Heart right ventricle (tissue), 16 donors: Measurements from ENCODE around the gene FYB1. TPM values are rescaled to one million over a fixed set of nuclear protein-coding genes. Genes with fewer than 3 reads are reported as not detected.

Experiments used
- ATAC-seq, 8 donors: fragments of 200-7000 bp; cut with Tn5 transposase; one replicate each; pipeline ENCODE4 v1.9.1; 2020; ENCODE audit warnings: mild to moderate bottlenecking in 8 of 8, moderate library complexity in 8 of 8, moderate number of reproducible peaks in 1 of 8
- DNase-seq, 2 donors: peaks; one replicate each; pipeline ENCODE4 v3.0.0-alpha.2; 2020
- H3K27ac ChIP-seq, 10 donors: fragments of 200-600 bp; sonication (generic) in 2 of 10; one replicate each; pipeline versions ENCODE4 v1.5.0 to v1.8.0; 2020 to 2022; ENCODE audit warnings: mild to moderate bottlenecking in 3 of 10
- H3K27me3 ChIP-seq, 7 donors: fragments of 200-600 bp; one replicate each; pipeline ENCODE4 v1.8.0; 2021 to 2022; ENCODE audit warnings: mild to moderate bottlenecking in 2 of 7
- H3K36me3 ChIP-seq, 9 donors: fragments of 200-600 bp; sonication (generic) in 1 of 9; one replicate each; pipeline versions ENCODE4 v1.5.0 to v1.8.0; 2020 to 2022; ENCODE audit warnings: mild to moderate bottlenecking in 2 of 9
- H3K4me1 ChIP-seq, 9 donors: fragments of 200-600 bp; sonication (generic) in 1 of 9; one replicate each; pipeline versions ENCODE4 v1.5.0 to v1.8.0; 2020 to 2022; ENCODE audit warnings: mild to moderate bottlenecking in 4 of 9
- H3K4me3 ChIP-seq, 10 donors: fragments of 200-600 bp; sonication (generic) in 2 of 10; one replicate each; pipeline versions ENCODE4 v1.5.0 to v1.8.0; 2020 to 2022; ENCODE audit warnings: mild to moderate bottlenecking in 7 of 10, moderate library complexity in 2 of 10
- H3K9me3 ChIP-seq, 11 donors: fragments of 200-600 bp in 10 of 11; sonication (generic) in 2 of 11; one replicate each; pipeline versions ENCODE4 v1.5.0 to v1.8.0; 2013 to 2022; ENCODE audit warnings: mild to moderate bottlenecking in 2 of 11, control low read depth in 1 of 11, moderate library complexity in 1 of 11
- WGBS, 2 donors: extraction: QIAGEN DNeasy Blood & Tissue Kit; methylation state at CpG; one replicate each; pipeline ENCODE4 v1.1.7; 2013; ENCODE audit warnings: inconsistent platforms in 1 of 2; 5-methylcytosine and 5-hydroxymethylcytosine counted together
- intact Hi-C, 10 donors: fragments of 100-400 bp; cut with DNase I; formaldehyde crosslinking; loops; one replicate each; pipeline versions ENCODE4 v1.11.1 to v1.14.2; 2022
- long read RNA-seq, 3 donors: library from polyadenylated mRNA; unstranded; transcript quantifications; one replicate each; pipeline ENCODE4 v2.0.0, GENCODE V29; 2020 to 2021
- polyA plus RNA-seq, 2 donors: library from polyadenylated mRNA; stranded (reverse); fragments of 200-250 nt; gene quantifications; one replicate each; pipeline ENCODE4 v1.2.3, GENCODE V29; 2013
- total RNA-seq, 10 donors: library from RNA; stranded (reverse); fragmentation: NEBNext Ultra II Directional in 3 of 10; extraction: Animal tissue kit (Norgen Biotek cat#: 25700) in 3 of 10; gene quantifications; one replicate each; pipeline versions ENCODE4 v1.2.1 to v1.2.4, GENCODE V29; 2021 to 2023
- TF ChIP-seq, protein P1 (sequence below), 9 donors: fragments of 200-600 bp; sonication (generic) in 2 of 9; IDR thresholded peaks; one replicate each; pipeline versions ENCODE4 v1.5.0 to v1.8.0; 2021 to 2022; ENCODE audit warnings: antibody characterized with exemption in 9 of 9, mild to moderate bottlenecking in 5 of 9, moderate library complexity in 1 of 9
- donor health status: Arrhythmogenic right ventricular cardiomyopathy.
- donor health status: ischemic (EF 13 %, LVEDD 7.1; RV severe dilation, severe dysfunction).
- donor health status: healthy with polysubstance abuse.
- donor health status: DM: no; HTN: yes; CAD: no.
- donor health status: DM: no; HTN: no; CAD: no.
- donor health status: ischemic (EF 25% LVEDD 6.9; RV normal size, moderate dysfunction).
- donor health status: ischemic (EF 25% LVEDD 5.7; RV mildly dilated, moderate dysfunction).
- donor health status: healthy.
- donor health status: DM: yes; HTN: yes; CAD: no.
- donor health status: Ischemic cardiomyopathy.
- donor health status: ischemic (EF 35%, LVEDD 5.7; RV mildly dilated, moderate dysfunction).
- donor health status: nonischemic (EF 11% LVEDD 7.7; RV severe dilation, severe dysfunction).
- donor health status: DM: yes; HTN: yes; CAD: no.
- donor health status: PGD.
- donor health status: ischemic (EF 29% LVEDD 5.4; RV normal size, mild dysfunction).
- donor health status: nonischemic (EF 23%, LVEDD 6.1; RV moderate dilation, normal function).

Gene FYB1, protein sequence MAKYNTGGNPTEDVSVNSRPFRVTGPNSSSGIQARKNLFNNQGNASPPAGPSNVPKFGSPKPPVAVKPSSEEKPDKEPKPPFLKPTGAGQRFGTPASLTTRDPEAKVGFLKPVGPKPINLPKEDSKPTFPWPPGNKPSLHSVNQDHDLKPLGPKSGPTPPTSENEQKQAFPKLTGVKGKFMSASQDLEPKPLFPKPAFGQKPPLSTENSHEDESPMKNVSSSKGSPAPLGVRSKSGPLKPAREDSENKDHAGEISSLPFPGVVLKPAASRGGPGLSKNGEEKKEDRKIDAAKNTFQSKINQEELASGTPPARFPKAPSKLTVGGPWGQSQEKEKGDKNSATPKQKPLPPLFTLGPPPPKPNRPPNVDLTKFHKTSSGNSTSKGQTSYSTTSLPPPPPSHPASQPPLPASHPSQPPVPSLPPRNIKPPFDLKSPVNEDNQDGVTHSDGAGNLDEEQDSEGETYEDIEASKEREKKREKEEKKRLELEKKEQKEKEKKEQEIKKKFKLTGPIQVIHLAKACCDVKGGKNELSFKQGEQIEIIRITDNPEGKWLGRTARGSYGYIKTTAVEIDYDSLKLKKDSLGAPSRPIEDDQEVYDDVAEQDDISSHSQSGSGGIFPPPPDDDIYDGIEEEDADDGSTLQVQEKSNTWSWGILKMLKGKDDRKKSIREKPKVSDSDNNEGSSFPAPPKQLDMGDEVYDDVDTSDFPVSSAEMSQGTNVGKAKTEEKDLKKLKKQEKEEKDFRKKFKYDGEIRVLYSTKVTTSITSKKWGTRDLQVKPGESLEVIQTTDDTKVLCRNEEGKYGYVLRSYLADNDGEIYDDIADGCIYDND
- total RNA-seq, result 10 to 100 TPM in 1 of 10 donors, 1 to 10 TPM in 9; 1.3 to 33.8 (median 2.6) TPM
- polyA plus RNA-seq, result 1 to 10 TPM in 1 of 2 donors, under 1 TPM in 1; 0.61 to 1.8 TPM
- long read RNA-seq, donor 1, partial matches to known transcripts, result 2 of 2 reads
- long read RNA-seq, donor 1, other reads (novel, unspliced or antisense), result 0 of 2 reads
- long read RNA-seq, donor 2, partial matches to known transcripts, result 3 of 4 reads
- long read RNA-seq, donor 2, other reads (novel, unspliced or antisense), result 1 of 4 reads
- long read RNA-seq, donor 3, partial matches to known transcripts, result 0 of 2 reads
- long read RNA-seq, donor 3, other reads (novel, unspliced or antisense), result 1 of 2 reads

DNA sequence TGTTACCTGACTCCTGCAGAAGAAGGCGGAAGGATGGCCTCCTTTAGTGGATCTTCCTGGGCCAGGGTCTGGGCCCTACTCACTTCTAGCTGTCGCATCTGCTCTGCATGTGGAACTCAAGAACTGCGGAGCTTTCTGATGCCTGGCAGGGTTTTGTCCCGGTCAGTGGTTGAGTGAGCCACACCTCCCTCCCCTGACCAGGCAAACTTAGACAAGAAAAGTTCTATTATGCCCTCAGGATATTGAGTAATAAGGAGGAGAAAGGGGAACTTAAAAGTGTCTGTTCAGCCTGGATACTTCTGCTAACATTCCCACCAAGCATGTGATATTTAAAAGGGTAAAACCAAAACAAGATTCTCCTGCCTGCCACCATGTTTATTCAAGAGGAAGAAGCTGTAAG, at the start of gene FYB1:
Gene FYB1, minus strand, starts transcription at position 127 of the 400 bp plus-strand sequence. CDS start 16,603 bp downstream, outside the sequence.
- 75 to 78% methylated on average over 4 of the region's 4 CpGs for WGBS, 2 donors

DNA sequence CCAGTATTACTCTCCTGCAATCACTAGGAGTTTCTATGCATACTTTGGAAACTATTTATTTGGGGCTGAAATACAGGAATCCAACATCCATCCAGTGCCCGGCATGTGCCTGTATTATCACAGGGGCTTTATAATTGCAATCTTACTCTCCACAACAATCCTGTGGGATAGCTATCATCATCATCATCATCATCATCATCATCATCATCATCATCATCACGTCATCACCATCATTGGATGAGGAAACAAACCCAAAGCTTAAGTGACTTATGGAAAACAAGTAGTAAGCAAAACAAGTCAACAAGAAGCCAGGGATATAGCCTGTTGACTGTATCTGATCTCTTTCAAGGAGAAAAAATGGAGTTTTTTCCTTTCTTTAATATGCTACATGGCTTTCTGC, 47.8 kb upstream of the FYB1 start:
- no peak for ATAC-seq
- Histone ChIP-seq H3K27me3 (no peaks in the 10 kb centered on the region), H3K36me3 (no peaks in the 10 kb centered on the region), H3K9me3 (no peaks in the 10 kb centered on the region), H3K4me1 (peaks cover 0 to 91% (median 0%) of the 10 kb centered on the region in 9 donors), H3K27ac (peak overlapping the region in 1 of 10 donors; percentile 23), H3K4me3 (no peak overlapping the region)
- DNase-seq, result no peak
- intact Hi-C loops, result no loop called here
- TF ChIP-seq, protein P1, sequence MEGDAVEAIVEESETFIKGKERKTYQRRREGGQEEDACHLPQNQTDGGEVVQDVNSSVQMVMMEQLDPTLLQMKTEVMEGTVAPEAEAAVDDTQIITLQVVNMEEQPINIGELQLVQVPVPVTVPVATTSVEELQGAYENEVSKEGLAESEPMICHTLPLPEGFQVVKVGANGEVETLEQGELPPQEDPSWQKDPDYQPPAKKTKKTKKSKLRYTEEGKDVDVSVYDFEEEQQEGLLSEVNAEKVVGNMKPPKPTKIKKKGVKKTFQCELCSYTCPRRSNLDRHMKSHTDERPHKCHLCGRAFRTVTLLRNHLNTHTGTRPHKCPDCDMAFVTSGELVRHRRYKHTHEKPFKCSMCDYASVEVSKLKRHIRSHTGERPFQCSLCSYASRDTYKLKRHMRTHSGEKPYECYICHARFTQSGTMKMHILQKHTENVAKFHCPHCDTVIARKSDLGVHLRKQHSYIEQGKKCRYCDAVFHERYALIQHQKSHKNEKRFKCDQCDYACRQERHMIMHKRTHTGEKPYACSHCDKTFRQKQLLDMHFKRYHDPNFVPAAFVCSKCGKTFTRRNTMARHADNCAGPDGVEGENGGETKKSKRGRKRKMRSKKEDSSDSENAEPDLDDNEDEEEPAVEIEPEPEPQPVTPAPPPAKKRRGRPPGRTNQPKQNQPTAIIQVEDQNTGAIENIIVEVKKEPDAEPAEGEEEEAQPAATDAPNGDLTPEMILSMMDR (IDR thresholded peaks at IDR 0.05), result no peak
- WGBS, 2 donors, result 84 to 87% methylated on average over 2 of the region's 2 CpGs

More for the DNA sequence above, at the start of gene FYB1:
- peak within 1 kb of the TSS in 3 of 10 donors; percentile 19 to 76 (median 46) for H3K27ac ChIP-seq
- H3K27me3 ChIP-seq, result no peaks in the 10 kb centered on the region
- H3K4me3 ChIP-seq, result peak within 1 kb of the TSS in 6 of 10 donors; percentile 11 to 54 (median 20)
- TF ChIP-seq, protein P1 (IDR thresholded peaks at IDR 0.05), result no peak
- ATAC-seq (peak in 7 of 8 donors; percentile 55 to 81 (median 70)), DNase-seq (peak; percentile 26 to 31)
- no peaks in the 10 kb centered on the region for H3K9me3 ChIP-seq
- peaks cover 0 to 85% (median 0%) of the 10 kb centered on the region in 9 donors for H3K4me1 ChIP-seq
- intact Hi-C loops, result loop anchor here (2.0 to 10.0 kb wide), 11 partner anchors 63 to 355 kb away; partner anchors contain the start of gene C9 (in 1 of the 10)
- H3K36me3 ChIP-seq, result no peaks in the 10 kb centered on the region

DNA sequence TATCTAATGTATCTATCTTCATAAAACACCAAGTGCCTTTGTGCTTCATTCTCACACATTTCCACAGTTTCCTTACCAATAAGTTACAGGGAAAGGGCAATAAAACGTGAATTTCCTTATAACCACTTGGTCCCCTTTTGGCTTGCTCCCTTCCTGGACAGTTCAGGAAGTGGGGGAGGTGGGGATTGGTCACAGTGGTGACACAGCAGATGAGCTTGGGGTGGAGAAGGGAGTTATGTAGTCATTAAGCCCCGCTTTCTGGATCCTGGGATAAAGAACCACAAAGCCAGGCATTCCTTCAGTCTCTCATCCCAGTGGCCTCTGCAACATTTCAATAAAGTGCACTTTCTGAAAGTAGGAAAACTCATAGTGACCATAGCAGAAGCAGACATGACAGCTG, 47.1 kb upstream of the FYB1 start:
- DNase-seq, result no peak
- Histone ChIP-seq H3K27ac (peak overlapping the region in 1 of 10 donors; percentile 23), H3K27me3 (no peaks in the 10 kb centered on the region), H3K4me1 (peaks cover 0 to 83% (median 0%) of the 10 kb centered on the region in 9 donors), H3K36me3 (no peaks in the 10 kb centered on the region), H3K4me3 (no peak overlapping the region), H3K9me3 (no peaks in the 10 kb centered on the region)
- ATAC-seq, result no peak
- WGBS, 2 donors, result 0 to 6% methylated on average over 2 of the region's 2 CpGs
- TF ChIP-seq, protein P1 (IDR thresholded peaks at IDR 0.05), result no peak
- intact Hi-C loops, result no loop called here

DNA sequence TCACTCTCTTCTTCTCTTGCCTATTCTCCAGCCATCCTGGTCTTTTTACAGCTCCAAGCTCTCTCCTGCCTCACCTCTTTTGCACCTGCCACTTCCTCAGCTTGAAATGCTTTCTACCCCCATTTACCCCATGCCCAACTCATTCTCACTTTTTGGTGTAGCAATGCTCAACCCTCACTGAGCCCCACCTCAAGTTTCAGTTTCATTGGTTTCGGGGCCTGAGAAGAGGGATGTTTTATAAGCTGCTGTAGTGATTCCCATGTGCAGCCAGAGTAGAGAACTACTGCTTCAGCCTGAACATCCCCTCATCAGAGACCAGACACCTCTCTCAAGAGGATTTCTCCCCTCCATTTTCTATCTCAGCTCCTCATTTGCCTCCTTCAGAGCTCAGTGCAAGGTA, 45.2 kb upstream of the FYB1 start:
- H3K27ac ChIP-seq, result peak overlapping the region in 1 of 10 donors; percentile 59
- no peak for ATAC-seq
- H3K9me3 ChIP-seq, result no peaks in the 10 kb centered on the region
- H3K27me3 ChIP-seq, result no peaks in the 10 kb centered on the region
- H3K4me1 ChIP-seq, result peaks cover 0 to 68% (median 0%) of the 10 kb centered on the region in 9 donors
- H3K4me3 ChIP-seq, result no peak overlapping the region
- intact Hi-C loops, result no loop called here
- WGBS, 2 donors, result 89 to 100% methylated on average over 1 of the region's 1 CpG
- no peaks in the 10 kb centered on the region for H3K36me3 ChIP-seq
- TF ChIP-seq, protein P1 (IDR thresholded peaks at IDR 0.05), result no peak
- DNase-seq, result no peak
